Transverse colon (tissue), 4 donors: Measurements from ENCODE around the gene ZNF391.

Experiments
- POLR2A ChIP-seq: fragments of 450-650 bp; IDR thresholded peaks from one replicate; pipeline ENCODE4 v1.6.1; 2016; ENCODE audit warnings: antibody characterized with exemption, mild to moderate bottlenecking, moderate library complexity
- POLR2AphosphoS5 ChIP-seq, 3 donors: sonication (generic); formaldehyde crosslinking; IDR thresholded peaks; one replicate each; pipeline ENCODE4 v1.6.1; 2016; ENCODE audit warnings: antibody characterized with exemption in 3 of 3
- TF ChIP-seq, protein P1 (sequence below), 5 experiments: fragments of 200-600 bp in 3 of 5; fragments of 450-650 bp in 2 of 5; sonication (generic) in 3 of 5; IDR thresholded peaks; 1 replicate in 2 of 5; 2 replicates in 3 of 5; pipeline ENCODE4 v1.5.1; 2016 to 2017; ENCODE audit warnings: antibody characterized with exemption in 5 of 5, inconsistent platforms in 3 of 5, mild to moderate bottlenecking in 2 of 5, moderate library complexity in 1 of 5

DNA sequence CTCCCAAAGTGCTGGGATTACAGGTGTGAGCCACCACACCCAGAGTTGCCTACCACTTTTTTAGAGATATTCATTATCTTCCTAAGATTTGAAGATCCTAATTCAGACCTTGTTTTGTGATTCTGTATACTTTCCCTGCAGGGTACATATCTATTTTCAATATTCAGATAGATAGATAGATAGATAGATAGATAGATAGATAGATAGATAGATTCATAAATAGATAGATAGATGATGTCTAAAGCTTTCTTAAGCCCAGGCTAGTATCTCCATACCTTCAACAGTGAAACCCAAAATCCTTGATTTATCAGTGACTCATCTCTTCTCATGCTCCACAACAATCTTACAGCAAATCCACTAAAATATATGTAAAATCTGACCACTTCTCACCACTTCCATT is 30.8 kb downstream of the ZNF391 start:
- TF ChIP-seq POLR2A (no peak), POLR2AphosphoS5 (IDR thresholded peaks at IDR 0.05) (no peak)
- TF ChIP-seq, protein P1, sequence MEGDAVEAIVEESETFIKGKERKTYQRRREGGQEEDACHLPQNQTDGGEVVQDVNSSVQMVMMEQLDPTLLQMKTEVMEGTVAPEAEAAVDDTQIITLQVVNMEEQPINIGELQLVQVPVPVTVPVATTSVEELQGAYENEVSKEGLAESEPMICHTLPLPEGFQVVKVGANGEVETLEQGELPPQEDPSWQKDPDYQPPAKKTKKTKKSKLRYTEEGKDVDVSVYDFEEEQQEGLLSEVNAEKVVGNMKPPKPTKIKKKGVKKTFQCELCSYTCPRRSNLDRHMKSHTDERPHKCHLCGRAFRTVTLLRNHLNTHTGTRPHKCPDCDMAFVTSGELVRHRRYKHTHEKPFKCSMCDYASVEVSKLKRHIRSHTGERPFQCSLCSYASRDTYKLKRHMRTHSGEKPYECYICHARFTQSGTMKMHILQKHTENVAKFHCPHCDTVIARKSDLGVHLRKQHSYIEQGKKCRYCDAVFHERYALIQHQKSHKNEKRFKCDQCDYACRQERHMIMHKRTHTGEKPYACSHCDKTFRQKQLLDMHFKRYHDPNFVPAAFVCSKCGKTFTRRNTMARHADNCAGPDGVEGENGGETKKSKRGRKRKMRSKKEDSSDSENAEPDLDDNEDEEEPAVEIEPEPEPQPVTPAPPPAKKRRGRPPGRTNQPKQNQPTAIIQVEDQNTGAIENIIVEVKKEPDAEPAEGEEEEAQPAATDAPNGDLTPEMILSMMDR (IDR thresholded peaks at IDR 0.05): no peak
